Uterine smooth muscle cell (primary cell): ENCODE data around the gene GPSM1. TPM values are rescaled to one million over a fixed set of nuclear protein-coding genes. Genes with fewer than 3 reads are reported as not detected.

Experiments
- total RNA-seq: library from RNA; depleted of rRNA; stranded (reverse); fragments of >200 nt; gene quantifications from 2 replicates; pipeline ENCODE4 v1.2.3, GENCODE V29; 2014

The GPSM1 gene, protein sequence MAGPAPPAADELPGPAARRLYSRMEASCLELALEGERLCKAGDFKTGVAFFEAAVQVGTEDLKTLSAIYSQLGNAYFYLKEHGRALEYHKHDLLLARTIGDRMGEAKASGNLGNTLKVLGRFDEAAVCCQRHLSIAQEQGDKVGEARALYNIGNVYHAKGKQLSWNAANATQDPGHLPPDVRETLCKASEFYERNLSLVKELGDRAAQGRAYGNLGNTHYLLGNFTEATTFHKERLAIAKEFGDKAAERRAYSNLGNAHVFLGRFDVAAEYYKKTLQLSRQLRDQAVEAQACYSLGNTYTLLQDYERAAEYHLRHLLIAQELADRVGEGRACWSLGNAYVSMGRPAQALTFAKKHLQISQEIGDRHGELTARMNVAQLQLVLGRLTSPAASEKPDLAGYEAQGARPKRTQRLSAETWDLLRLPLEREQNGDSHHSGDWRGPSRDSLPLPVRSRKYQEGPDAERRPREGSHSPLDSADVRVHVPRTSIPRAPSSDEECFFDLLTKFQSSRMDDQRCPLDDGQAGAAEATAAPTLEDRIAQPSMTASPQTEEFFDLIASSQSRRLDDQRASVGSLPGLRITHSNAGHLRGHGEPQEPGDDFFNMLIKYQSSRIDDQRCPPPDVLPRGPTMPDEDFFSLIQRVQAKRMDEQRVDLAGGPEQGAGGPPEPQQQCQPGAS
- total RNA-seq = 66.4 and 97.5 TPM in 2 replicates

DNA sequence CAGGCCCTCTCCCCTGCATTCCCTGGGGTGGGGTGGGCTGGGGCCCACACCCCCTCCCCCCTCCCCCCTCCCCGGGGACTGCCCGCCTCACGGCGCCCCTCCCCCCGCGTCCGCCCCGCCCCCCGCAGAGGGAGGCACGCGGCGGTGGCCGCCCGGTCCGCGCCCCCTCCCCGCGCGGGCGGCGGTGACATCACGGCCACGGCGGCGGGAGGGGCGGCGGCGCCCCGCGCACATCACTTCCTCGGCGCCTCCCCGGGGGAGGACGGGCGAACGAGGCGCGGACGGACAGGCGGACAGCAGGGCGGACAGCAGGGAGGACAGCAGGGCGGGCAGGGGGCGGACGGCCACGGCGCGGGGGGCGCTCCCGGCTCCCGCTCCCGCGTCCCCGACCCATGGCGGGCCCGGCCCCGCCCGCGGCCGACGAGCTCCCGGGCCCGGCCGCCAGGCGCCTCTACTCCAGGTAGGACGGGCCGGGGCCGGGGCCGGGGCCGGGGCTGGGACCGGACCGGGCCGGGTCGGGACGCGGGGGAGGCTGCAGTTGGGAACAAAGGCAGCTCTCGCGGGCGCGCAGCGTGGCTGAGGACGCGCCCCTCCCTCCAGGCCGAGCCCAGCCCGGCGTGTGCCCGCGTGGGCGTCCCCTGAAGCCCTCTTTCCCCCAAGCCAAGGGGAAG is at the start of gene GPSM1:
GPSM1 (plus strand) TSS at position 236 of the 671 bp plus-strand sequence; CDS start at position 393, 157 bp downstream.

DNA sequence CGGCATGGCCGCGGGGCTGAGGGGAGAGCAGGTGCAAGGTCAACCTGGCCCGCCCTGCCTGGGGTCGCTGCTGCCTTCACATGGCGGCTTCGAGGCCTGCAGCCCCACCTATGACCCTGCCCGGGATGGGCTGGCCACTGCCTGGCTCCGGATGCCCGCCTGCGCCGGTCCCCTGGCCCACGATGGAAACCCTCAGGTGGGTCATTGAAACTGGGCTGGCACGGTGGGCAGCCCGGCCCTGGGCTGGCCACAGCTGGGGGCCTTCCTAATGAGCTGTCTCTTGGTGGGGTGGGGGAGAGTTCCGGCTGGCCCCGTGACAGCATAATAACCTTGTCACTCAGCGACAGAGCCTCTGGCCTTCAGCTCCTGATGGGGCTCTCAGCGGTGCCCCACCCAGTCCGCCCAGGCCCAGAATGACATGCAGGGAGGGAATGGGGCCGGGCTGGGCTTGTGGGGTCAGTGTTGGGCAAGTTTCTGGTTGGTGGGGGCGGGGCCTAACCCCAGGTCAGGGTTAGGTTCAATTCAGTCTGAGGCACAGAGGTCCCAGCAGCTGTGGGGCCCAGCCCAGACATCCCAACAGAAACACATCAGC is 23.4 kb upstream of the GPSM1 start, which contains the start of gene CCDC187:
CCDC187 (minus strand) TSS at position 270 of the 592 bp plus-strand sequence; CDS start at position 6, 264 bp downstream.

DNA sequence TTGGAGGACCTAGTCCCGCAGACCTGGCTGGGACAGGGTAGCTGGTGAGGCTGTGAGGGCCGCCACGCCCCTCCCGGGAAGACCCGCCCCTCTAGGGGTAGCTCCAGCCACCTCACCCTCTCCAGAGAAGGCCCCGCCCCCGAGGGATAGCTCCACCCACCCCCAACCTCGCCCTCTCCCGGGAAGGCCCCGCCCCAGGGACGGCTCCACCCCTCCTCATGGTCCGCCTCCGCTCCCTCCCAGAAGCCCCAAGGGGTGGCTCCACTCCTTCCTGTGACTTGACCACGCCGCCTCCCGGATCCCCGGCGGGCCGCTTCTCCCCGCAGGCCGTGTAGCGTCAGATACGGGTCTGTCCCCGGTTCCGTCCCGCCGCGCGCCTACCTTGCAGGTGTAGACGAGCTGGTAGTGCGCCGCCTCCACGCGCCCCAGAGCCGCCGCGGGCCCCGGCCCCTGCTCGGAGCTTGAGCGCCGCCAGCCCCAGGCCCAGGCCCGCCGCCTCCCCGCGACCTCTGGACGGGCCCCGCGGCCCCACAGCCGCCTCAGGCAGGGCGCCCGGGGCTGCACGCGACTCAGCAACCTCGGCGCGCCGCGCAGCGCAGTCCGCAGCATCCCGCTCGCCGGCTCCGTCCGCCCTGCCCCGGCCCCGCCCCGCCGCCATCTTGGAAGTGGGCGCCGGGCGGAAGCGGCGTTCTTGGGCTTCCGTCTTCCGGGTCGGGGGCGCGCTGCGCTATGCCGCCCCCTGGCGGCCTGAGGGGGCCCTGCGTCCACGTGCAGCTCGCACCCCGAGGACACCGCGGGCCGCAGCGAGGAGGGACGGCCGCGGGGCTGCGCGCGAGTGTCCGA is 36.0 kb downstream of the GPSM1 start, which contains the start of gene DNLZ:
DNLZ (minus strand) TSS at position 639 of the 843 bp plus-strand sequence; CDS start at position 609, 30 bp downstream.

DNA sequence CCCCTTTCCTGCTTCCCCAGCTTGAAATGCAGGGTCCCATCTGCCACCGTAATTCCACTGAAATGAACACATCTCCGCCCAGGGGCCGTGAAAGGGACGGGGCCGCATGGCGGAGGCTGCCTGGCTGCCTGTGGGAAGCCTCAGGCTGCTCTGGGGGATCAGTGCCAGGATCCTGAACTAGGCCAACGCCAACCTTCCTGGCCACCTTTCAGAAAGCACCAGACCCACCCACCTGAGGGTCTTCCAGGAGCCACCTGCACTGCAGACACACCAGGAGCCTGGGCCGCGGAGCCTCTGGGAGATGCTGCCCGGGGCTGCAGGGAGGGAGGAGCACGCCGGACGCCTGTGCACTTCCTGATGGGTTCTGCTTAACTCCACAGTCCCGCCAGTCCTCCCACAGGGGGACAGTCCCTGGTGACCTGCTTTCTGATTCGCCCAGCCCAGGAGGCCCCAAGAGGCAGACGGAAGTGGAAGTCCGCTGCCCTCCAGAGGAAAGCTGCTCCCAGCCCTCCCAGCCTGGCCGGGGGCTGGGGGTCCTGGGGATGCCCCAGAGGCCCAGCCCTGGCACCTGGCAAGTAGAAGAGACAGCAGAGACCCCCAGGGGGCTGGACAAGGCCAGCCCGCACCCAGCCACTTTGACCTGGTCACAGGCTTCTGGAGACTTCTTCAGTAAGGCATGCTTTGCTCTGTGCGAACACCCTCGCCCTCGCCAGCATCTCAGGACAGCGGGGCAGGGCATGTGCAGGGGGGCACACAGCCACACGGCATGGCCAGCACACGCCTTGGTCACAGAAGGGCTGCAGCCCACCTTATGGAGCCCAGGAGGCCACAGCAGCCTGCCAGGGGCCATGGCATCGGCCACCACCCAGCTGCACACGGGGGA is 46.2 kb downstream of the GPSM1 start, which contains the start of gene CARD9:
CARD9 (minus strand) TSS at position 370 of the 883 bp plus-strand sequence. CDS start 1,591 bp downstream, outside the sequence.

DNA sequence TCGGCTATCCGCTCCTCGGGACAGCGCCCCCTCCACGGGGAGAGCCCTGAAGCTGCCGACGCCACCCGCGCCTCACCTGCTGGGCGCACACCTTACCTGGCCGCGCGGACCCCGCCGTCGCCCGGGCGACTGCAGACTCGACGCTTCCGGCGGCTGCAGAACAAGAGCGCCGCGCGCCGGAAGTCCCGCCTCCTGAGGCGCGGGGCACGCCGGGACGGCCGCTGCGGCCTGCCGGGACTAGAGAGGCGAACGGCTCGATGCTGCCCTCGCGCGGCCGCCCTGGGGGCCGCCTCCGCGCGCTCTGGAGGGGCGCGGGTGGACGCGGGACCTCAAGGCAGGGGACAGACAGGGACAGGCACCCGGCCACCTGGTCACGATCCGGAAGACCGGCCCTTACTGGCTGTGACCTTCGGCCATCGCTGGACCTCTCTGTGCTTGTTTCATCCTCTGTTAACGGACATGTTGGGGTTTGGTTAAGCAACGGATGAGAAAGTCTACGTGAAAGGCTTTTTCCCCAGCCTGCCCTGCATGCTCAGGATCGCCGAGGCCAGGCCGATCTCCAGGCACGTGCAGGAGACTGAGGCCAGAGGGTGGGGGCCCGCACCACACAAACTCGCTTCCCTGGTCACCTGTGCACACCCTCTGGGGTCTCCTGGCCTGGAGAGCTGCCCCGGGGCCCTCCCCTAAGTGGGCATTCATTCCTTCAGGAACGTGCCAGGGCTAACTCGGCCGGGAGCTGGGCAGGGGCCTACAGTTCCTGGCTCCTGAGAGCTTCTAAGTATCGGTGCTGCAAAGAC is 72.9 kb downstream of the GPSM1 start, which contains the start of gene SNAPC4:
SNAPC4 (minus strand) TSS at position 133 of the 797 bp plus-strand sequence. CDS start 1,742 bp downstream, outside the sequence.

Other genes with a start within 250 kb of the GPSM1 start
- gene NACC2, start 232.2 kb upstream of the GPSM1 start, total RNA-seq = 19.3 and 23.0 TPM in 2 replicates
- 49.4 and 59.1 TPM in 2 replicates for gene TMEM250, start 208.7 kb upstream of the GPSM1 start, total RNA-seq
- gene LHX3, start 122.4 kb upstream of the GPSM1 start, total RNA-seq = under 0.01 TPM in 1 of 2 replicates, not detected in the other
- 17.7 and 19.0 TPM in 2 replicates for gene QSOX2, start 81.7 kb upstream of the GPSM1 start, total RNA-seq
- under 0.01 TPM in 1 of 2 replicates, not detected in the other for gene CCDC187, start 23.4 kb upstream of the GPSM1 start, total RNA-seq
- 17.4 and 19.1 TPM in 2 replicates for gene DNLZ, start 36.2 kb downstream of the GPSM1 start, total RNA-seq
- gene CARD9, start 46.1 kb downstream of the GPSM1 start, total RNA-seq = 2.1 and 3.4 TPM in 2 replicates
- 7.5 and 8.5 TPM in 2 replicates for gene SNAPC4, start 72.6 kb downstream of the GPSM1 start, total RNA-seq
- 37.0 and 43.4 TPM in 2 replicates for gene ENTR1, start 83.1 kb downstream of the GPSM1 start, total RNA-seq
- gene PMPCA, start 83.1 kb downstream of the GPSM1 start, total RNA-seq = 48.4 and 59.9 TPM in 2 replicates
- gene INPP5E, start 112.3 kb downstream of the GPSM1 start, total RNA-seq = 9.1 and 10.7 TPM in 2 replicates
- 24.3 and 28.4 TPM in 2 replicates for gene SEC16A, start 155.5 kb downstream of the GPSM1 start, total RNA-seq
- gene NOTCH1, start 218.5 kb downstream of the GPSM1 start, total RNA-seq = 10.7 and 24.4 TPM in 2 replicates